ENCODE measurements around the gene DEGS2. TPM values are rescaled to one million over a fixed set of nuclear protein-coding genes. Genes with fewer than 3 reads are reported as not detected.

Gene DEGS2
- total RNA-seq (2022; extraction: Qiagen RNA extraction) = 1.5 to 3.9 TPM (median 2.5 TPM) in 5 replicates

DNA sequence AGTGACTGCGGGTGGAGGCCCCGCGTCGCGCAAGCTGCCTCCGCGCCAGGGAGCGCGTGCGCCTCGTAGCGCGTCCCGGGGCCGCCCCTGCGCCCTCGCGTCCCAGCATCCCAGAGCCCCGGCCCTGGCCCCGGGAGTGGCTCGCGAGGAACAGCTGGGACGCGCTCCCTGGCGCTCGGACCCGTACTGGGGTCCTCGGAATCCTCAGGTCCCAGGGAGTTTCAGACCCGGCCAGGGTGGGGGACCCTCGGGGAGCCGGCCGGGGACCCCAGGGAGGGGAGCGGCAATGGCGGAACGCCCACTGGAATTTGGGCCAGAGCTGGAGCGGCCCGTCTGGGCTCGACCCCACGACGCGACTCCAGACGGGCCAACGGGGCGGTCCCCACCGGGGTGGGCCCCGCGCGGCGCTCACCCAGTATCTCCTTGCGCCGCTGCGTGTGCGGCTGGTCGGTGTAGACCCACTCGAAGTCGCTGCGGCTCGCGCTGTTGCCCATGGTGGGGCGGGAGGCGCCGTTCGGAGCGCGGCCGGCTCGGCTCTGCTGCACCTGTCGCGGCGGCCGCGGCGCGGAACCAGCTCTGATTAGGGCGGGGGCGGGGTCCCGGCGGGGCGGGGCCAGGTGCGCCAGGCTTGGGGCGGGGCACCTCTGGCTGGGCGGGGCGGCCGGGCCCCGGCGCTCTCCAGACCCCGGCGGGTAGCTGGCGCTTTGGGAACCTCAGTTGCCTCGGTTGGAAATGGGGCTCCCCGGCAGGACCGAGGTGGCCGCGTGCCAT, at the start of gene DEGS2:
TSS of gene DEGS2 (minus strand) at position 552 of the 771 bp plus-strand sequence. CDS start at position 494, 58 bp downstream.

Other genes starting within 250 kb of the DEGS2 start
- gene EVL, start 94.2 kb downstream of the DEGS2 start, total RNA-seq (2022; extraction: Qiagen RNA extraction) = 28.4 to 31.1 TPM (median 29.7 TPM) in 5 replicates
- 64.1 to 73.7 TPM (median 69.5 TPM) in 5 replicates for gene YY1, start 79.5 kb upstream of the DEGS2 start, total RNA-seq (2022; extraction: Qiagen RNA extraction)
- gene SLC25A29, start 146.8 kb upstream of the DEGS2 start, total RNA-seq (2022; extraction: Qiagen RNA extraction) = 7.5 to 10.0 TPM (median 9.7 TPM) in 5 replicates
- gene SLC25A47, start 163.7 kb upstream of the DEGS2 start, total RNA-seq (2022; extraction: Qiagen RNA extraction) = not detected in 5 replicates
- 8.9 to 10.4 TPM (median 9.5 TPM) in 5 replicates for gene WDR25, start 216.8 kb upstream of the DEGS2 start, total RNA-seq (2022; extraction: Qiagen RNA extraction)